M059J (cell line): Measurements from ENCODE around the gene UCP1. TPM values are rescaled to one million over a fixed set of nuclear protein-coding genes. Genes with fewer than 3 reads are reported as not detected.
"Not testable (repeated sequence)": the region's sequence is repeated elsewhere in the genome, so short reads cannot be mapped to it uniquely, and the experiment has no call there.

Experiments
- DNase-seq: peaks from one replicate; pipeline ENCODE4 v3.0.0-alpha.2; 2012; ENCODE audit warnings: low read depth
- total RNA-seq: library from RNA; depleted of rRNA; stranded (reverse); fragments of >200 nt; shearing (Covaris generic); gene quantifications from 2 replicates; pipeline ENCODE4 v1.2.3, GENCODE V29; 2014; rRNA removed

UCP1 gene
- total RNA-seq, 1 experiment from 2014 or later = not detected

- DNase-seq = peak; percentile 5
Measured at GRCh38 chr4:140533951-140534480, 34.7 kb downstream of the UCP1 start.

GRCh38 chr4:140529434-140529833 is 39.3 kb downstream of the UCP1 start:
- DNase-seq = no peak

GRCh38 chr4:140523857-140524742 is 44.7 kb downstream of the UCP1 start, which contains the start of gene ELMOD2:
ELMOD2 (plus strand) TSS chr4:140524168; CDS start chr4:140525429, 1,261 bp downstream.
- DNase-seq = peak; percentile 95

- no peak for DNase-seq
Measured at GRCh38 chr4:140523370-140523856, 45.3 kb downstream of the UCP1 start.

GRCh38 chr4:140515423-140515822 is 53.3 kb downstream of the UCP1 start:
- no peak for DNase-seq

GRCh38 chr4:140513765-140514164 is 55.0 kb downstream of the UCP1 start:
- not testable (repeated sequence) for DNase-seq

Other genes starting within 250 kb of the UCP1 start
- gene SCOC, start 195.3 kb downstream of the UCP1 start, total RNA-seq = 47.5 and 83.0 TPM in 2 replicates
- 3.8 and 7.4 TPM in 2 replicates for gene CLGN, start 141.3 kb downstream of the UCP1 start, total RNA-seq
- not detected in 2 replicates for gene MGAT4D, start 70.7 kb downstream of the UCP1 start, total RNA-seq
- gene ELMOD2, start 44.8 kb downstream of the UCP1 start, total RNA-seq = 20.5 and 26.6 TPM in 2 replicates
- 9.0 and 15.3 TPM in 2 replicates for gene TBC1D9, start 187.4 kb upstream of the UCP1 start, total RNA-seq